HG02970 (cell line): ENCODE results near the gene PDZD2.
"Not testable (repeated sequence)": the region's sequence is repeated elsewhere in the genome, so short reads cannot be mapped to it uniquely, and the experiment has no call there.

Experiments used
- ATAC-seq: cut with Tn5 transposase; IDR thresholded peaks from one replicate; pipeline ENCODE4 v1.9.1; 2021; ENCODE audit warnings: mild to moderate bottlenecking, moderate library complexity, moderate number of reproducible peaks; ENCODE audit not compliant: unreplicated experiment, low FRiP score

The PDZD2 gene

GRCh38 chr5:31682851-31683250 is 43.9 kb downstream of the PDZD2 start:
- ATAC-seq: no peak

DNA sequence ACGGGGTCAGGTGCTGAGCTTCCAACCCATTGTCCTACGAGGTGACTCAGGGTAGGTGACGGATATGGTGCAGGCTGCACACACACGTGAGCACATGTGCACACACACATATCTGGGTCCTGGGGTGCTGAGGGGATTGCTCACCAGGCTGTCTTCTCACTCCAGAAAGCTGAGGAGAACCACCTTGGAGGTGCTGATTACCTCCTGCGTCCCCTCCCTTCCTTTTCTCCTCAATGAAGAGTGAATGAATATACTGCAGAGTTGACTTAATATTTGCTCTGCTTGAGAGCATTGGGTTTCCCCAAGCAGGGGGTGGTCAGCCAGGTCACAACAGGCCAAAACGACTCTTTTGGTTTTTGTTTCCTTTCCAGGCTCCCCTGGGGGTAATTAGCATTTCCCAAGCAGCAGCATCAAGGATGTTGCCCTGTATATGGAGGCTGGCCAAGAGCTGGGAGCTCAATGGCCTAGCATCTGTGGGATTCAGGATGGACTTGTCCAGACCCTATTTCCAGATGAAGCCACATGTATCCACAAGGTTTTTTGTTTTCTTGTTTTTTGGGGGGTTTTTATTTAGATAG is 49.7 kb downstream of the PDZD2 start:
- no peak for ATAC-seq

GRCh38 chr5:31691408-31691807 is 52.5 kb downstream of the PDZD2 start:
- ATAC-seq: not testable (repeated sequence)

DNA sequence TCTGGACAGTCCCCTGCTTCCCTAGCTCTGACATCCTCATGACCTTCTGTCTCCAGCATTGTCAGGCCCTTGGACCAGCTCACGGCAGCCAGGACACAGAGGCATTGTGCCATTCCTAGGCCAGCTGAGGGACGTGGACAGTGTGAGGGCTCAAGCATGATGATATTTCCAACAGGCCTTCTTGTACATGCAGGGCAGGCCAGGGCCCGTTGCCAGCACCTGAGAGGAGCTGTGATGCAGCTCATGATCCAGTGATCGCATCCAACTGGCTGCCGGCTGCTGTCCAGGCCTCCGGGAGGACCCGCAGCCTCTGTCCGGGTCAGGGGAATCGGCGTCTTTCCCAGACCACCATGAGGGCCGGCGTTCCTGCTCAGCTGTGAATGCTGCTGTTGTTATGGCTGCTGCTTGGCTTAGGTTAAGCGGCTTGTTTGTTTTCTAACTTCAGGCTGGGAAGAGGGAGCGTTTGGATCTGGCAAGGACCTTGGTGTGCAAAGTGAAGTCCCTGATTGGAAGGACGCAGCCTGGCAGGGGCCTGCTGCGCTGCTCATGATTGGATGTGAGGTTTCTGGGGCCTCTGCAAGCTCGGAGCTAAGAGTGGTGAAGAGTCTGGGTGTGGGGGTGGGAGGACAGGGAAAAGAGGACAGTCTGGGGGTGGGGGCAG is 53.8 kb downstream of the PDZD2 start:
- no peak for ATAC-seq

GRCh38 chr5:31698673-31699072 is 59.7 kb downstream of the PDZD2 start:
- no peak for ATAC-seq

DNA sequence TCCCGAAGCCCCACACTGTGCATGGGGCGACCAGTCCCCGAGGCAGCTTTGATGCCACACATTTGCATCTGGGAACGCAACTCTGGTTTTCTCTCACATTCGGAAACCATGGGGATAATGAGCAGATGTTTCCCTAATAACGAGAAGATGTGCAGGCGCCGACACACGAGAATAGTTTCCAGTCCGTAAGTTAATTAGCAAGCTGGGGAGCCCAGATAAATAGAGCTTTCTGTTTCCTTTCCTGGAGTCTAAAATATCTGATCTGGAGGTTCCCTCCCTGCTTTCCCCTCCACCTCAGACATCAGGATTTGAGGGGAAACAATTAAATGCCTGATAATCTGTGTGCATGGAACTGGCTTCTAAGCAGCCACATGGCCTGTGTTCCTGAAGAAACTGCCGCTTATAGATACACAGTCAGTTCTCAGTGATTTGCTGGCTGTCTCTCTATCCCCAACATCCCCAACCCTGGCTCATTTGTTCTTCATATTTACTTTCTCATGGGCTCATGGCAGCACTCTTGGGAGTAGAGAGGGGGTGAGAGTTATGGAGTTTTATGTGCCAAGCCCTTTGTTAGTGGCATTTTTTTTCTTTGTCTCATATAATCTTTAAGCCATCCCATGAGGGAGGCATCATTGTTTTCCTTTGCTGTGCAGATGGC is 62.8 kb downstream of the PDZD2 start:
- no peak for ATAC-seq

- no peak for ATAC-seq
Measured at GRCh38 chr5:31702712-31703111, 63.8 kb downstream of the PDZD2 start.

- no peak for ATAC-seq
Measured at GRCh38 chr5:31703757-31704156, 64.8 kb downstream of the PDZD2 start.

GRCh38 chr5:31706186-31706585 is 67.3 kb downstream of the PDZD2 start:
- ATAC-seq: no peak

- no peak for ATAC-seq
Measured at GRCh38 chr5:31707329-31707728, 68.4 kb downstream of the PDZD2 start.

DNA sequence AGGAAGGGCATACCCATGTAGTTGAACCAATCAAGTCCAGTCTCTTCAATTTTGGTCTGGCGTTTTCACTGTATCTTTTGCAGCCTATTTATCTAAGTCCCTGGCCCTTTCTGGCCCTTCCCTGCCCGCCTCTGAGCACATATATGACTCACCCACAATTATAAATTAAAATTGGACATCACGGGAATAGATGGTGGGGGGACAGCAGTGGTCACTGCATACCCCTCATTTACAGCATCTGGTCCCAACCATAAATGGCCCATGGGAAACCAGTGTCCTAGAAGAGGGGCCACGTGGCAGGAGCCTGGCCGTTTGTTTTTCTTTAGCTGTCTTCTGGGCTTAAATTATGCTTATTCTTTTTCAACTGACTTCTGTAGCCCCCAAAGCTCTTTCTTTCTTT is 69.2 kb downstream of the PDZD2 start:
- ATAC-seq: no peak

DNA sequence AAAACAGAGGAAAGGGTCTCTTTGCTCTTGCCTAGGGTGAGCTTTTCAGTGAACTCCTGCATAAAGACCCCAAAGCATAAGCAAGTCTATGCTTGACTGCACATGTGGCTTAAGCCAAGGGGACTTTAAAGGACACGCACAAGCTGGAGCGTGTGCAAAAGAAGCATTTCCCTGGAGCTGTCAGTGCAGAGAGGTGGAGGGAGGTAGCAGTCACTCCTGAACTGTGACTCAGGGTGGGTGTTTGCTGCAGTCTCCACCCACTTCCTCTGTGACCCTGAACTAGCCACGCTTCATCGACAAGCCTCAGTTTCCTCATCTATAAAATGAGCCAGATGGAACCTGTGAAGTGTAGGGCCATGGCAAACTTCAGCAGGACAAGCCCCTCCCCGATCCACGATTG is 72.4 kb downstream of the PDZD2 start:
- ATAC-seq: no peak

DNA sequence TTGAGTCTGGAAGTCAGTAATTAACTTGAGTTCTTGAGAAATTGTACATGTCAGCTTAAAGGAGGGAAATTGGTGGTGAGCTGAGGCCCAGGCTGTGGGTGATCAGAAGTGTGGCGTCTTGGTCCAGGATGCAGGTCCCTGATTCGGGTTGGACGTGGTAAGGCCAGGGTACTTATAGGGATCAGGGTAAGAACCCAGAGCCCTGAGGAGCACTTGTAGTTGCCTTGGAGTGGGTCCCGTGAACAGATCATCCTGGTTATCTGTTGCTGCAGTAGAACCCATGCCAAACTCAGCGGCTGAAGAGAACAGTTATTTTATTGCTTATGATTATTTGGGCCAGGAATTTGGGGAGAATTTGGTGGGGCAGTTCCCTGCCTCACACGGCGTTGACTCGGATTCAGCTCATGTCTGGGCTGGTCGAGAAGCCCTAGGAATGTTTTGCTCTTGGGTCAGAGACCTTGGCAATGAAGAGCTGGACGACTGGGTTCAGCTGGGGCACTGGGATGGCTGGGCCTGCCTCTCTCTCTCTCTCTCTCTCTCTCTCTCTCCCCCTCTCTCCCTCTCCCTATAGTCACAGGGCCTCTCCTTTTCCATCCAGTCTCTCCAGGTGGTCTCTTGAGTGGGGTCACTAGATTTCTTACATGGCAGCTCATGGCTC is 73.1 kb downstream of the PDZD2 start:
- ATAC-seq: no peak

DNA sequence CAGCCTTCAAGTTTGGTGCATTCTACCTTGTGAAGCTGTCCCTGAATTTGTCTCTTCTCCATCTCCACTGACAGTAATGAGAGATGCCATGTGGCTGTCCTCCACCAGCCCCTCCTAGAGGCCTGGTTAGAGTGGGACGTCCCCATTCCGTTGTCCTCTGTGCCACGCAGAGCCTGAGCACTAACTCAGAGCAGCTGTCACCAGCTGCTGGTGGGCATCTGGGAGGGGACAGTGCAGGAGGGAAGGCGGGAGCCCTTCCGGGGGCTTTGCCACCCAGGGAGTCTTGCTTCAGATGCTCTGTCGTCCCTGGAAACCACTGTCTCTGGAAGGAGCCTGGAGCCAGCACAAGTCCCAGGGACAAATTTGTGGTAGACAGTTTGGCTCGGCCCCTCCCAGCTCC is 78.6 kb downstream of the PDZD2 start:
- no peak for ATAC-seq

GRCh38 chr5:31720004-31720403 is 81.1 kb downstream of the PDZD2 start:
- no peak for ATAC-seq

DNA sequence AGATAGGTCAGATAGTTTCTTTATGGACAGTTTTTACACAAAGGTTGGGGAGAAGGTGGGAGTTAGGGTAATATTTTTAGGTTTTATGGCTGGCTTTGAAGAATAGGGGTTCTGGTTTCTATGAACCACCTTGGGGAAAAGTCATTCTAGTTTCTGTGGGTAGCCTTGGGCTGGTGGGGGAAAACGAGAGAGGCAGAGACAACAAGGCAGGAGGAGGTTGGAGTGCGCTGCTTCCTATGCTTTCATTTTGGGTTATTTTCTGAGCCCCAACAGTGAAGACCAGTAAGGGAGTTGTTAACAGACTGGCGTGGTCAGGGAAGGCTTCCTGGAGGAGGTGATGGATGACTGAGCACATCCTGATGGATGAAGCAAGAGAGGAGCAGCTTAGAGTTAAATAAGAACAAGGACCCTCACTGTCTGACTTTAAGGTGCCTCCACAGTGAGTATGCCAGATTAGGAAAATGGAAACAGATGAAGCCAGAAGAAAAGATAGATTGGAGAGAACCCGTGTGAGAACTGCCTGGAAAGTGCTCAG is 81.9 kb downstream of the PDZD2 start:
- no peak for ATAC-seq

DNA sequence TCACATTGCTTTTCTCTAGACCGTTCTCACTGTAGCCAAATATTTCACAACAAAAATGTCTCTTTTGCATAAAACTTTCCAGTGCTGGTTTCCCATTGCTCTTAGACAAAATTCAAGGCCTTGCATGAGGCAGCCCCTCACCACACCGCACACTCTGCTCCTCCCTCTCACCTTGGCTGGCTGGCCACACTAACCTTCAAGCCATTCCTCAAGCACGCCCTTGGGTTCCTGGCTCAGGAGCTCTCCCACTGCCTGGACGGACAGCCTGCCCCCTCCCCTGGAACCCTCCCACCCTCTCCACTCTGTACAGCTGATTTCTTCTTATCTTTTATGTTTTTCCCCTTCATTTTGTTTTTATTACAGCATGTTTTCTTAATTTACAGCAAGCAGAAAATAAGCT is 83.2 kb downstream of the PDZD2 start:
- ATAC-seq: no peak

DNA sequence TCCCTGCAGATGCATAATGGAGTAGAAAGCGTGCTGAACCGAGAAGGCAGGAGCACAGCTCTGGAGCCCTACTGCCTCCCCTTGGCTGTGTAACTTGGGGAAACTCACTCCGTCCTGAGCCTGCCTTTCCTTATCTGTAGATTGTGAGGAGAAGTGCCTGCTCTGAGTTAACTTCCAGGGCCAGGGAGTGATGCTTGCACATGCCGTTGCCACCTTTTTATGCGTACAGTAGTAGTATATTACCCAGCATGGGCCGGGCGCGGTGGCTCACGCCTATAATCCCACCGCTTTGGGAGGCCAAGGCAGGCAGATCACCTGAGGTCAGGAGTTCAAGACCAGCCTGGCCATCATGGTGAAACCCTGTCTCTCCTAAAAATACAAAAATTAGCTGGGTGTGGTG is 87.1 kb downstream of the PDZD2 start:
- no peak for ATAC-seq

- ATAC-seq: no peak
Measured at GRCh38 chr5:31726952-31727351, 88.0 kb downstream of the PDZD2 start.

DNA sequence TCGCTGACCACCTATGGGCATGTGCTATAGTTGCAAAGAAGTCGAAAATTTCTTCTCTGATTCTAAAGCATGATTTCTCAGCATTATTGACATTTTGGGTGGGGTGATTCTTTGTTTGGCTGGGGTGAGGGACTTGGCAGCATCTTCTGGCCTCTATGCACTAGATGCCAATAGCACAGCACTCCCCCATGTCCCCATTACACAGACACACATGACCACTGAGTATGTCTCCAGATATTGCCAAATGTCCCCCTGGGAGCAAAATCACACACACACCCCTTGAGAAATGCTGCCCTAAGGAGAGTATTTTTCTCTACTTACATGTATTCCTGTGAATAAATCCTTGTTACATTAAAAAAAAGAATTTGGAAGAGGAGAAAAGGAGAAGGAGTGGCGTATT is 89.1 kb downstream of the PDZD2 start:
- ATAC-seq: no peak

- not testable (repeated sequence) for ATAC-seq
Measured at GRCh38 chr5:31728806-31729205, 89.9 kb downstream of the PDZD2 start.
